ENCODE results near the gene RETREG2.
A peak's percentile ranks its signal among the peaks of the same experiment; 100 is the strongest.

The RETREG2 gene

GRCh38 chr2:219206328-219207133 lies 28.5 kb downstream of the RETREG2 start, which contains the start of gene ZFAND2B:
Gene ZFAND2B (plus strand): TSS chr2:219206782. CDS start chr2:219206988, 206 bp downstream.
- H3K4me3 ChIP-seq (ENCODE audit: low read depth, low read length): peak within 1 kb of the TSS; percentile 62
- peak; percentile 12; the same call in 1 of the 2 replicates for TF ChIP-seq CTCF (IDR thresholded peaks at IDR 0.05; ENCODE audit: borderline replicate concordance, insufficient read depth, low read depth, low read length)

- no peak for TF ChIP-seq CTCF (IDR thresholded peaks at IDR 0.05; ENCODE audit: borderline replicate concordance, insufficient read depth, low read depth, low read length)
- peak overlapping the region; percentile 62 for H3K4me3 ChIP-seq (ENCODE audit: low read depth, low read length)
Observed at GRCh38 chr2:219207134-219207883, 29.2 kb downstream of the RETREG2 start.

- TF ChIP-seq CTCF (IDR thresholded peaks at IDR 0.05; ENCODE audit: borderline replicate concordance, insufficient read depth, low read depth, low read length): no peak
- no peak overlapping the region for H3K4me3 ChIP-seq (ENCODE audit: low read depth, low read length)
Observed at GRCh38 chr2:219207884-219208740, 30.0 kb downstream of the RETREG2 start.

- no peak overlapping the region for H3K4me3 ChIP-seq (ENCODE audit: low read depth, low read length)
- no peak for TF ChIP-seq CTCF (IDR thresholded peaks at IDR 0.05; ENCODE audit: borderline replicate concordance, insufficient read depth, low read depth, low read length)
Observed at GRCh38 chr2:219209236-219210195, 31.4 kb downstream of the RETREG2 start.

- TF ChIP-seq CTCF (IDR thresholded peaks at IDR 0.05; ENCODE audit: borderline replicate concordance, insufficient read depth, low read depth, low read length): no peak
- no peak overlapping the region for H3K4me3 ChIP-seq (ENCODE audit: low read depth, low read length)
Observed at GRCh38 chr2:219210196-219210885, 32.3 kb downstream of the RETREG2 start.

All from GM12875 (cell line).